GM19467 (cell line): Measurements from ENCODE around the gene PLK5.

Experiments used
- ATAC-seq: cut with Tn5 transposase; IDR thresholded peaks from one replicate; pipeline ENCODE4 v1.9.1; 2021; ENCODE audit warnings: mild to moderate bottlenecking, moderate library complexity; ENCODE audit not compliant: unreplicated experiment

PLK5 gene

GRCh38 chr19:1576242-1577089 lies 52.6 kb downstream of the PLK5 start:
- ATAC-seq = no peak

DNA sequence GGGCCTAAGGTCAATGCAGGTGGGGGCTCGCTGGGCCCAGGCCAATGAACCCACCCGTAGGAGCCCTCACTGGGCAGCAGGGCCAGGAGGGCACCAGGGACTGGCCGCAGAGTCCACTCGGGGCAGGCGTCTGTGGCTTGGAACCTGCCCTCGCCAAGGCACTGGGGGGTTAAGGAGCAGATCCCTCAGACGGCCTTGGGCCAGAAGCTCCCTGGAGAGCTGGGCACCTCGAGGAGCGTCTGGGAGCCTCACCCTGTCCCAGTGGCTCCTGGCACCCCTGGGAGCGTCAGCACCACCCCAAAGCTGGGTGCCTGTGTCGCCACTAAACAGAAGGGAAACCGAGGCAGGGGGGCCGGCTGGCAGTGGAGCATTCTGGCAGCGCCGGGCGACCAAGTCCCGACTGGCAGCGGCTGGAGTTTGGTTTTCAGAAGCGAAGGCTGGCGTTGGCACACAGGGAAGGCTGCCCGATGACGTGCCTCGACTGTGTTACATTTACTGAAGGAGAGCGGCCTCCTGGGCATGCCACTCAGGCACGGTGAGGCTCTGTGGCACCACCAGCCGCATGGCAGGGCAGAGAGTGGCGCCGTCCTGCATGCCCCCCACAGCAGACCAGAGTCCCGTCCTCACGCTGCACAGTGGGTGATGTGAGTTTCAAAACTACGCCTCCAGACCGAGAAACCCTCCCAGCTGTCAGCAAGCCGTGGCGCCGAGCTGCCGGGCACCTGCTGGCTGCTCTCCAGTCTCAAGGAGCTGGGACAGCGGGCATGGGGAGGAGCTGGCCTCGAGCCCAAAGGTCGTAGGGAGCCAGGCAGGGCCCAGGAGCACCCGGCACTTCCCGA lies 53.4 kb downstream of the PLK5 start:
- no peak for ATAC-seq

GRCh38 chr19:1577929-1578618 lies 54.2 kb downstream of the PLK5 start:
- ATAC-seq = no peak

- ATAC-seq = no peak
Observed at GRCh38 chr19:1579222-1579621, 55.3 kb downstream of the PLK5 start.

DNA sequence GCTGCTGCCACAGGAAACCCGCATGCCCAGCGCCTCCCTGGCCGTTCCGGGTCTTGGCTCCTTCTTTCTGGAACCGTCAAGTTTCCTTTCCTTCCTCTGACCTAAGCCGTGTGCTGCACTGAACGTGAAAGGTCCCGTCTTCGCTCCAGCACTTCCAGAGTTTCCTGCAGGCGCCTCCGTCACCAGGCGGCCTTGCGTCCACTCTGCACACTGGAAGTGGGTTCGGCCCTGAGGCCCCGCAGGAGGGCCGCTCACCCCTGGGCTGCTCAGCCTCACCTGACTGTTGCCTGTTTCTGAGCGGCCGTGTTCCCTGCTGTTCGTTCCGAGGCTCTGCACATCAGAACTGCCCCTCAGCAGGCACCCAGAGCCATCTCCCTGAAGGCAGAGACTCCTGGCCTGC lies 56.5 kb downstream of the PLK5 start:
- ATAC-seq = no peak

DNA sequence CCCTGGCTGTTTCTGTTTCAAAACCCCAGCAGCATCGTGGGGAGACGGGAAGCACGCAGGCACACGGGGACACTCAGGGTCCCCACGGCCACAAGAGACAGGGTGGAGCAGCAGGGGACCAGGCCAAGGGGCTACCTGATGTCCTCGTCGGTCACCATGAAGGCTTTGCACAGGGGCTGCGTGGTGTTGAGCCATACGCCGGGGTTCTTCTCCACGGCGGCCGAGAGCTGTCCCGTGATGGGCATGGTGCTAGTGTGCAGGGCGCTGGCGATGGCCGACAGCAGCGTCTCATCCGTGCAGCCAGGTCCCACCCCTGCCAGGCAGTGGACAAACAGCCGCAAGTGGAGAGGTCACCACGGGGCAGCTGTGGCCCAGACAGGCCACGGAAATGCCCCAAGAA lies 57.1 kb downstream of the PLK5 start:
- ATAC-seq = no peak

DNA sequence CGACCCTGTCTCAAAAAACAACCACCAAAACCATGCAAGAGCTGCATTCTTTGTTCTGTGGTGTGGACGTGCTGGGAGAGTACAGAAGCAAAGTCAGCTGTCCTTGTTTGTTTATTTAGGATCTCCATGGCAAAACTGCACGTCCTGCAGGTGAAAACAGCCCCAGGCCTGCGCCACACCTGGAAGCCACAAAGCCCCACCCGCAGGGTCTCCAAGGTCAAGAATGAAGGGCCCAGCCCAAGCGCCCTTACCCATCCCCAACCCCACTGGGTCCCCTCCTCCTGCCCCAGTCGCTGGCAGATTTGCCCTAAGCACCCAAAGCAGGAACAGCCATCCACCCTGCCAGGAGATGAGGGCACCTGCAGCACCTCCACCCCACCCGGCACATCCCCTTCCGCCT lies 58.3 kb downstream of the PLK5 start:
- no peak for ATAC-seq

GRCh38 chr19:1584500-1585242 lies 60.8 kb downstream of the PLK5 start:
- ATAC-seq = no peak

- ATAC-seq = no peak
Observed at GRCh38 chr19:1585243-1585580, 61.3 kb downstream of the PLK5 start.
